HG03442 (cell line): ENCODE data around the gene ABLIM2.

Experiments used
- ATAC-seq: cut with Tn5 transposase; IDR thresholded peaks from one replicate; pipeline ENCODE4 v1.9.1; 2021; ENCODE audit warnings: mild to moderate bottlenecking, moderate library complexity; ENCODE audit not compliant: unreplicated experiment

ABLIM2 gene

GRCh38 chr4:7968262-7968896, 190.2 kb downstream of the ABLIM2 start:
- no peak for ATAC-seq

GRCh38 chr4:7967501-7968261, 190.9 kb downstream of the ABLIM2 start:
- no peak for ATAC-seq

- ATAC-seq = no peak
Measured at GRCh38 chr4:7967063-7967440, 191.6 kb downstream of the ABLIM2 start.

- ATAC-seq = no peak
Measured at GRCh38 chr4:7966281-7967062, 192.1 kb downstream of the ABLIM2 start.

- no peak for ATAC-seq
Measured at GRCh38 chr4:7964890-7965662, 193.5 kb downstream of the ABLIM2 start.

- no peak for ATAC-seq
Measured at GRCh38 chr4:7964459-7964858, 194.2 kb downstream of the ABLIM2 start.

- no peak for ATAC-seq
Measured at GRCh38 chr4:7963691-7964090, 194.9 kb downstream of the ABLIM2 start.

- ATAC-seq = no peak
Measured at GRCh38 chr4:7962609-7963508, 195.8 kb downstream of the ABLIM2 start.

GRCh38 chr4:7960790-7961655, 197.6 kb downstream of the ABLIM2 start:
- peak; percentile 59 for ATAC-seq

- ATAC-seq = no peak
Measured at GRCh38 chr4:7960017-7960789, 198.4 kb downstream of the ABLIM2 start.

- ATAC-seq = no peak
Measured at GRCh38 chr4:7959078-7959477, 199.5 kb downstream of the ABLIM2 start.

GRCh38 chr4:7956934-7957656, 201.5 kb downstream of the ABLIM2 start:
- ATAC-seq = no peak

- no peak for ATAC-seq
Measured at GRCh38 chr4:7956270-7956808, 202.3 kb downstream of the ABLIM2 start.

- no peak for ATAC-seq
Measured at GRCh38 chr4:7955393-7955792, 203.2 kb downstream of the ABLIM2 start.

- ATAC-seq = no peak
Measured at GRCh38 chr4:7952615-7953014, 206.0 kb downstream of the ABLIM2 start.

- no peak for ATAC-seq
Measured at GRCh38 chr4:7950301-7951092, 208.1 kb downstream of the ABLIM2 start.

GRCh38 chr4:7949759-7950158, 208.9 kb downstream of the ABLIM2 start:
- ATAC-seq = no peak
